Activated naive CD8-positive, alpha-beta T cell treated with anti-CD3 and anti-CD28 coated beads, Interleukin-2, amount 50 U/mL, for 24 hours (primary cell): ENCODE measurements around the gene ARHGAP6.

Experiments used
- ATAC-seq: fragments of 150-1000 bp; cut with Tn5 transposase; one replicate; pipeline ENCODE4 v1.10.0; 2021
- DNase-seq: peaks from one replicate; pipeline ENCODE4 v3.0.0; 2021
- H3K27ac Mint-ChIP-seq: one replicate; pipeline ENCODE4 v1.8.0; 2021; ENCODE audit warnings: mild to moderate bottlenecking, mixed read lengths
- H3K27me3 Mint-ChIP-seq: one replicate; pipeline ENCODE4 v1.8.0; 2021; ENCODE audit warnings: mixed read lengths
- H3K36me3 Mint-ChIP-seq: one replicate; pipeline ENCODE4 v1.8.0; 2021; ENCODE audit warnings: low read depth, mixed read lengths
- H3K4me1 Mint-ChIP-seq: one replicate; pipeline ENCODE4 v1.8.0; 2021; ENCODE audit warnings: mixed read lengths
- H3K4me3 Mint-ChIP-seq: one replicate; pipeline ENCODE4 v1.8.0; 2021; ENCODE audit warnings: mild to moderate bottlenecking, moderate library complexity, mixed read lengths
- H3K9me3 Mint-ChIP-seq: one replicate; pipeline ENCODE4 v1.8.0; 2021; ENCODE audit warnings: mixed read lengths

Gene ARHGAP6

DNA sequence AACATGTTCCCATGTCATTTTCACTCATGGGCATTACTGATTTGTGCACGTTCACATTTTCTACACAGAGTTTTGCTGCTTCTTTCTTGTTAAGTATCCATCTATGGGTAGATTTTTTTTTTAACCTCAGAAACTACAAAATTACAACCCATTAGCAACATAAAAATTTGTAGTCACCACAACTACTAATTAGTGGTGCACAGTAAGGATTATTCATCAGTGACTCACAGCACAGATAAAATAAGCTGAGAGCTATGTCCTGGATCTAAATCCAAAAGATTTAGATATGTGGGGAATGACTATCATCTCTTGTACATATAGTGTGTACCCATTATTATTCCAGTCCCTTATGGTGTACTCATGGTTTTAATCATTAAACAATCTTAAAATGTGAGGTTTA is 392.2 kb downstream of the ARHGAP6 start:
- ATAC-seq (no peak), DNase-seq (no peak)
- H3K27ac Mint-ChIP-seq: no peak overlapping the region
- no peaks in the 10 kb centered on the region for H3K9me3 Mint-ChIP-seq
- H3K4me1 Mint-ChIP-seq: no peaks in the 10 kb centered on the region
- H3K36me3 Mint-ChIP-seq: no peaks in the 10 kb centered on the region
- no peak overlapping the region for H3K4me3 Mint-ChIP-seq
- no peaks in the 10 kb centered on the region for H3K27me3 Mint-ChIP-seq

DNA sequence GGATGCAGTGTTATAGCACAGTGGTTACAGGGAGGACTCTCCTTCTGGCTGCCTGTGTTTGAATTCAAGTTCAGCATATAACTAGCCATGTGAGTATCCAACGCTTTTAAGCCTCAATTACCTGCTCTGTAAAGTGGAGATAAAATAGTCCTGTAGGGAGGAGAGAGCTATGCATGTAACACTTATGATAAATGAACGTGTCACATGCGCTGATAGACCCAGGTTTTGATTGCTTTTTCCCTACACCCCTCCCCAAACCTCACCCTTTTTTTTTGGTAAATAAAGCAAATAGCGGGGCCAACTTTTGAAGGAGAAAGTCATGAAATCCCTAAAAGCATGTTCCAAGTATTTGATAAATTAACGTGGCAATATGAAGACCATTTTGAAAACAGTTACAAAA is 392.9 kb downstream of the ARHGAP6 start:
- no peaks in the 10 kb centered on the region for H3K36me3 Mint-ChIP-seq
- H3K4me1 Mint-ChIP-seq: no peaks in the 10 kb centered on the region
- H3K9me3 Mint-ChIP-seq: no peaks in the 10 kb centered on the region
- H3K27ac Mint-ChIP-seq: no peak overlapping the region
- no peak for ATAC-seq
- no peaks in the 10 kb centered on the region for H3K27me3 Mint-ChIP-seq
- no peak overlapping the region for H3K4me3 Mint-ChIP-seq
- DNase-seq: no peak

DNA sequence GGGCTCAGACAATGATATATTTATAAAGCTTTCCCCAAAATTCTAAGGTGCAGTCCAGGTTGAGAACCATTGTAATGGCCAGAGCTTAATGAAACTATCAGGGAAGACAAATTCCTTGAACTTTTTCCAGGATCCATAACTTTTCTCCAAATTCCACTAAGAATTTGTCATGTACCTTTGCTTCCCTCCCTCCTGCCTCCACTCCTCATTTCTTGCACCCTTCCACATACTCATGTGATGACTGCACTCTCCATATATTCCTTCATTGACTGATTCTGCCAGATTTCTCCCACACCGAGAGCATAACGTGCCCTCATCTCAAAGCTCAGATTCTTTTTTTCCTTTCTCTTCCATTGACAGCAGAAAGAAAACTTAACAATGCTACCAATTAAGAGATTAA is 393.4 kb downstream of the ARHGAP6 start:
- Mint-ChIP-seq H3K27ac (no peak overlapping the region), H3K4me3 (no peak overlapping the region), H3K36me3 (no peaks in the 10 kb centered on the region), H3K9me3 (no peaks in the 10 kb centered on the region), H3K4me1 (no peaks in the 10 kb centered on the region), H3K27me3 (no peaks in the 10 kb centered on the region)
- ATAC-seq (no peak), DNase-seq (no peak)

DNA sequence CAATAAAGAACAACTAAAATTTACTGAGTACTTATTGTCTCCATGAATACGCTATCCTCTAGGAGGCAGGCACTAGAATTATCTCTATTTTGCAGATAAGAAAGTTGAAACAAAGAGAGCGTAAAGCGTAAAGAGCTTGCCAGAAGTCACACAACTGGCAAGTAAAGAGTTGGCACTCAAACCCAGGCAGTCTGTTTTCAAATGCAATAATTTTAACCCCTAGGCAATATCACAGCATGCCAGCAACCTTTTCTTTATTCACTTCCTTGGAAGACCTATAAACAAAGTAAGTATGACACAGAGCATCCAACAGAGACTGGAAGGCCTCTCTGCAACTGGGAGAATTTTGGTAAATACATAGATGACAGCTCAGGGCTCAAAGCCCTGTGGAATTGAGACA is 395.7 kb downstream of the ARHGAP6 start:
- Mint-ChIP-seq H3K9me3 (no peaks in the 10 kb centered on the region), H3K4me3 (no peak overlapping the region), H3K27ac (no peak overlapping the region), H3K4me1 (no peaks in the 10 kb centered on the region), H3K27me3 (no peaks in the 10 kb centered on the region), H3K36me3 (no peaks in the 10 kb centered on the region)
- ATAC-seq (no peak), DNase-seq (no peak)

DNA sequence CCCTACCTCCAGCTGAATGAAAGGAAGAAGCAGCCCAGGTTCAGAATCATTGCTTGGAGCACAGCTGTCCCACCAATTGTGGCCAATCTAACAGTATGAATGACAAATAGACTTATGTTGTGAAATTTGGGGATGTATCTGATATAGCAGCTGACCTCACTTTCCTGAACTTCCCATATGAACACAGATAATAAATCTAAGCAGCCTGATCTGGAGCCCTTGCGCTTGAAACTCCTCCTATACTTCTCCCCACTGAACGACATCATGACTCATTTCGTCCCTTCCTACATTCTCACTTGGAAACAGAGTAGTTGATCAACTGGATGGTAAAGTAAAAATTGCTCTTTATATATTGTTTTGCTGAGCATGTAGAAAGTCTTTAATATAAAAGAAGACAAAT is 396.7 kb downstream of the ARHGAP6 start:
- H3K36me3 Mint-ChIP-seq: no peaks in the 10 kb centered on the region
- no peak overlapping the region for H3K27ac Mint-ChIP-seq
- no peaks in the 10 kb centered on the region for H3K4me1 Mint-ChIP-seq
- DNase-seq (no peak), ATAC-seq (no peak)
- H3K4me3 Mint-ChIP-seq: no peak overlapping the region
- H3K27me3 Mint-ChIP-seq: no peaks in the 10 kb centered on the region
- no peaks in the 10 kb centered on the region for H3K9me3 Mint-ChIP-seq

DNA sequence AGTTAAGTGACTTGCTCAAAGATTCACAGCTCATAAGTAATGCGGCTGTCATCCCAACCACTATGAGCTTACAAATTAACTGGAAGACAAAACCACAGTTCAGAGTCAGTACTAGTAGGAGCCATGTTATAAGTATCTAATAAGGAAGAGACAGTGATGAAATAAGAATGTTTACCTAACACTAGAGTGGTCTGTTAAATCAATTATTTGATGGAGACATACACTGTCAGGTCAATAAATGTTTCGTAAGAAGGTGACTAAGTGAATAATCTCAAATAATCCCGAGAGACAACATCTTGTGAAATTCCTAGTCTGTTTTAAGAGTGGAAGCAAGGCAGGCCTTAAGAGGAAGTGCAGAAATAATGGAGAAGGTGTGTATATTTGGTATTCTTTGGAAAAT is 398.3 kb downstream of the ARHGAP6 start:
- H3K36me3 Mint-ChIP-seq: no peaks in the 10 kb centered on the region
- H3K9me3 Mint-ChIP-seq: no peaks in the 10 kb centered on the region
- ATAC-seq: no peak
- H3K4me1 Mint-ChIP-seq: no peaks in the 10 kb centered on the region
- H3K27me3 Mint-ChIP-seq: no peaks in the 10 kb centered on the region
- DNase-seq: no peak
- H3K4me3 Mint-ChIP-seq: no peak overlapping the region
- no peak overlapping the region for H3K27ac Mint-ChIP-seq

DNA sequence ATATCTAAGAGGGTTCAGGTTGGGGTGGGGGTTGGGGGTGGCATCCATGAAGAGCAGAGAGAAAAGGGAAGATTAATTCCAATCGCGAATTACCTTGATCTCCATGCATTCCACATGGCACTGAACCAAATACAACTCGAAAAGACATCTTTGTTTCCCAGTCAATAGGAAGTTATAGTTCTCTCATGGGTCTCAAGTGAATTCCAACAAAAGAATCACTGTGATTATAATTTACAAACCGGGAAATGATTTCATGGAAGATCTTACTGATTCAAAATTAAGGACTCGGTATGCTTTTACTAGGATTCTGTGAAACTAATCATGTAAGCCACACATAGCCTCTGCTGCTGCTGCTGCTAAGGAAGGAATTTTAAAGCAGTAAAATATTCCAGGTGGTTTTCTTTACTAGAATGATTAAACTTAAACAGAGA is 399.1 kb downstream of the ARHGAP6 start:
- Mint-ChIP-seq H3K36me3 (no peaks in the 10 kb centered on the region), H3K4me1 (no peaks in the 10 kb centered on the region), H3K27ac (no peak overlapping the region), H3K4me3 (no peak overlapping the region), H3K27me3 (no peaks in the 10 kb centered on the region), H3K9me3 (no peaks in the 10 kb centered on the region)
- ATAC-seq: no peak
- DNase-seq: no peak

DNA sequence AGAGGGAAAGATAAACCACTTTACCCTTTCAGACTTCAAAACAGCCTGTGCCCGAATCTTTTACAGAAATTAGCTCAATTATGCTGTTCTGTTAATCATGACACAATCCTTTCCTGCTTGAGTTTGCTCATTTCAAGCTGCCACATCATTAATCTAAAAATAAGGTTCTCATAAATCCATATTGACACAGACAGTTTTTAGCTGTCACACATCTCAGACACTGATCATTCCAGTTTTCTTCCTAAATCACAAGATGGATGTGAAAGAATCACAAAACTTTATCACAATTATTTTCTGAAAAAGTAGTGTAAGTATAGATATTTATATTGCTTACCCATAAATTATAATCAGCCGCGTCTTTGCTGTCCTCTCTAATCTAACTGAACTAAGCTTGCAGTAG is 400.4 kb downstream of the ARHGAP6 start:
- H3K27ac Mint-ChIP-seq: no peak overlapping the region
- no peaks in the 10 kb centered on the region for H3K27me3 Mint-ChIP-seq
- no peak overlapping the region for H3K4me3 Mint-ChIP-seq
- no peaks in the 10 kb centered on the region for H3K4me1 Mint-ChIP-seq
- DNase-seq (no peak), ATAC-seq (no peak)
- no peaks in the 10 kb centered on the region for H3K9me3 Mint-ChIP-seq
- no peaks in the 10 kb centered on the region for H3K36me3 Mint-ChIP-seq

DNA sequence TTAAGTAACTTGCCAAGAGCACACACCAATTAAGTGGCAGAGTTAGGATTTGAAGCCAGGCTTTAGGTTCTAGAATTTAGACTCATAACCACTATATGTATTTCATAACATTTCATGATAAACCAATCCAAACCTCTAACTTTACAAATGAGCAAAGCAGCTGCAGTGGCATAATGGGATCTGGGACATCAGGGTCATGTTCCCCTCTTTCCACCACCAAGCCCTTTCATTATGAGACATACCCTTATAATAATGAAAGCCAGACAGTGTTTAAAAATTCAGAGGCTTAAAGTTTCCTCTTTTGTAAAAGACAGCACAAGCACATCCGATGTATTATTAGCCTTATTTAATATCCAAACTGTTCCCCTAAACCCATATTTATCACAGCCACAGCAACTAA is 400.8 kb downstream of the ARHGAP6 start:
- Mint-ChIP-seq H3K4me3 (no peak overlapping the region), H3K9me3 (no peaks in the 10 kb centered on the region), H3K4me1 (no peaks in the 10 kb centered on the region), H3K27ac (no peak overlapping the region), H3K36me3 (no peaks in the 10 kb centered on the region), H3K27me3 (no peaks in the 10 kb centered on the region)
- DNase-seq (no peak), ATAC-seq (no peak)

DNA sequence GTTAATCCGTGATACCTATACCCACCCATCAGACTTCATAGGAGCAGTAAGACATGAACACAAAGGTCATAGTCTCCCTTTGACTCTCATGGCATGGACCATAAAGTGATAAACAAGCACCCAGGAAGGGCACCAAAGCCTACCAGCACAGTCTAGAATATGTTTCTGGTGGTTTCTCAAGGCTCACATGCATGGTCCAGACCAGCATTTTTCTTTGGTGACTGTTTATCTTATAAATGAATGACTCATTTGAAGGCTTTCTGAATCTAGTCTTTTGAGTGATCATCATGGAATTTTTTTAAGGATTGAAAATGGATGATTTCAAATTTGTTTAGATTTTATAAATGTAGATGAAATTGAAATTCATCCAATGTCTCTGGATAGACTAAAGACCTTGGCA is 404.5 kb downstream of the ARHGAP6 start:
- no peak overlapping the region for H3K4me3 Mint-ChIP-seq
- H3K36me3 Mint-ChIP-seq: no peaks in the 10 kb centered on the region
- H3K9me3 Mint-ChIP-seq: no peaks in the 10 kb centered on the region
- H3K4me1 Mint-ChIP-seq: no peaks in the 10 kb centered on the region
- ATAC-seq (no peak), DNase-seq (no peak)
- H3K27ac Mint-ChIP-seq: no peak overlapping the region
- H3K27me3 Mint-ChIP-seq: no peaks in the 10 kb centered on the region

DNA sequence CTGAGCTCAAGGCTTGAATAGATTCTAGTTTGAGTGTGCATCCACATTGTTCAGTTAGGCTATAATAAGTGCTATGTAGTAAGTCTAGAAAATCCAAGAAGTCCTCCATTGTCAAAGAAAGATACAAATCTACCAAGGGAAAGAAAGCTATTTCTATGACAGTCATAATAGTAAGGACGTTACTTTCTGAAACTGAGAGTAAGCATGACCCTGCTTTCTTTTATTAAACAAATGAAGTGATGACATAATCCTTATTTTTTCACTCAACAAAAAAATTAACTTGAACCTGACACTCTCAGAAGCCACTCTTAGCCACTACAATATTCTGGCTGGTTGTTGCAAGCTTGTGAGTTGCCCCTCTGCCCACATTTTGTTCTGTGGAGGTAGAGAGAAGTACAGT is 406.3 kb downstream of the ARHGAP6 start:
- H3K27me3 Mint-ChIP-seq: no peaks in the 10 kb centered on the region
- H3K9me3 Mint-ChIP-seq: no peaks in the 10 kb centered on the region

DNA sequence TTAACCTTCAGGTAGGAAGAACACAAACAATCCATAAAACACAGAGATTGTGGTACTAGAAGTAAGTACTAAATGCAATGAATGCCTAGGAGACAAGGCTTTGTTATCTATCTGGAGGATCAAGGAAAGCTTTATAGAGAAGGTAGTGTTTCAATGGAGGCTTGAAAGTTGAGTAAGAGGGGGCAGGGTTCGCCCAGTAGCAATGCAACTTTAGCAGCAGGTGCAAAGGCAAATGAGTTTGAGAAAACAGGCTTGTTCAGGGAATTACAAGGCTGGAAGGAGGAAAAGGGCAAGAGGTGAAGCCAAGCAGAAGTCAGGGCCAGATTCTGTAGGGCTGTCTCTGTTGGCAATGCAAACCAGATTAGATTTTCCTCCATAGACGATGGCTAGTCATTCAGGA is 408.0 kb downstream of the ARHGAP6 start:
- no peaks in the 10 kb centered on the region for H3K4me1 Mint-ChIP-seq
- H3K27me3 Mint-ChIP-seq: no peaks in the 10 kb centered on the region
- H3K9me3 Mint-ChIP-seq: no peaks in the 10 kb centered on the region
- H3K4me3 Mint-ChIP-seq: no peak overlapping the region
- H3K27ac Mint-ChIP-seq: no peak overlapping the region
- ATAC-seq (no peak), DNase-seq (no peak)
- no peaks in the 10 kb centered on the region for H3K36me3 Mint-ChIP-seq

More for the DNA sequence above, 406.3 kb downstream of the ARHGAP6 start:
- Mint-ChIP-seq H3K36me3 (no peaks in the 10 kb centered on the region), H3K27ac (no peak overlapping the region), H3K4me1 (no peaks in the 10 kb centered on the region), H3K4me3 (no peak overlapping the region)
- DNase-seq (no peak), ATAC-seq (no peak)

DNA sequence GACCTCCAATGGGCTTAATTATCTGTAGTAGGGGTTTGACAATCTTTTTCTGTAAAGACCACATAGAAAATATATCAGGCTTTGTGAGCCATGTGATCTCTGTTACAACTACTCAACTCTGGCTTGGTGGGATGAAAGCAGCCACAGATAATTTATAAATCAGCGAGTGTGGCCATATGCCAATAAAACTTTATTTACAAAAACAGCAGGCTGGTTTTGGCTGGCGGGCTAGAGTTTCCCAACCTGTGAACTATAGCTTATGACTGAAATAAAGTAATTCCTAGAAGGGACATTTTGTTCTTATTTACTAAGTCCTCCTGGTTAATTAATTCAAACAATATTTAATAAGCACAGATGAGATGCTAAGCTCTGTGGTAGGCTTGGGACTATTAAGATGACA is 408.4 kb downstream of the ARHGAP6 start:
- Mint-ChIP-seq H3K4me1 (no peaks in the 10 kb centered on the region), H3K9me3 (no peaks in the 10 kb centered on the region)
- no peak for ATAC-seq

DNA sequence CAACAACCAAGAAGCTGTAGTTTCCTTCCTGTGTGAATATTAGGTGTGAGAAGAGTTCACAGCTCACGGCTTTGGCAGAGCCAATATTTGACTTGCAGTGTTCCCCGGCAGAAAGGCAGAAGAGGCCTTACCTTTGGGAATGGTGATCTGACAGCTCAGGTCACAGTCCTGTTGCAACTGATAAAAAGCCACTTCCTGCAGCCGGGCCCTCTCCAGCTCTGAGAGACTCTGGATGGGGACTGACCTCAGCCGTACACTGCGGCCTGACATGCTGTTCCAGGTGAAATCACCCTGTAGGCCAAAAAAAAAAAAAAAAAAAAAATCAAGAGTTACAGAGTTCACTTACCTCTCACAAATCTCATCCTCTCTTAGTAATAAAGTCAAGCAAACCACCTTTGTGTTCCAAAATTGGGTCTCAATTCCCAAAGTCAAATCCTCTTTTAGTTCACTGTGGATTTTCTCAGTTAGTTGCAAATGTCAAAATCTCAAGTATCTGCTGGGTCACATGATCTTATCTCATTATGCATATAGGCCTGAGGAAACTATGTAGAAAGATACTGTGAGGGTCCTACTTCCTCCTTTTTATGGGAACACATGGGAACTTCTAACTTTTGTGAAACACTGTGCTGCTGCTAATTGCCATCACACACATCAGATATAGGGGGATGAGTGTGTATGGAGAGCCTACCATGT is 411.2 kb downstream of the ARHGAP6 start:
- ATAC-seq: no peak
- H3K27ac Mint-ChIP-seq: no peak overlapping the region
- no peaks in the 10 kb centered on the region for H3K36me3 Mint-ChIP-seq
- H3K4me3 Mint-ChIP-seq: no peak overlapping the region
- DNase-seq: no peak
- H3K4me1 Mint-ChIP-seq: no peaks in the 10 kb centered on the region
- H3K9me3 Mint-ChIP-seq: no peaks in the 10 kb centered on the region
- H3K27me3 Mint-ChIP-seq: no peaks in the 10 kb centered on the region

More for the DNA sequence above, 408.4 kb downstream of the ARHGAP6 start:
- no peak for DNase-seq
- Mint-ChIP-seq H3K27me3 (no peaks in the 10 kb centered on the region), H3K4me3 (no peak overlapping the region), H3K27ac (no peak overlapping the region), H3K36me3 (no peaks in the 10 kb centered on the region)

DNA sequence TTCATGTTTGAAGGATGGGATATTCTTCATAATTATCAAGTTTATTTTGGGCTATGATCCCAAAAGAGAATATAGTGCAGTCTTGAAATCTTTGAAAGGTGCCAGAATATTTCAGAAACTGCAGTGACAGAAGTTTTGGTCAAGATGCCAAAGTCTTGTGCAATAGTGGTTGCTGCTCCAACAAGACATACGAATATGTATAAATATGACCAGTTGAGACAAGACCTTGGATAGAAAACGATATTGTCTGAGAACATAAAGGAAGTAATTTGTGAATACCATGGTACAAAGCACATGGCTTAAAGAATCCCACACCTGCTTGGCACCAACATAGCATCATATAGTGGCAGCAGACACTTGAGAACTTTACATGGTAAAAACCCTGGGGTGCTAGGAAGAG is 421.1 kb downstream of the ARHGAP6 start:
- Mint-ChIP-seq H3K27me3 (no peaks in the 10 kb centered on the region), H3K36me3 (no peaks in the 10 kb centered on the region), H3K27ac (no peak overlapping the region), H3K9me3 (no peaks in the 10 kb centered on the region), H3K4me3 (no peak overlapping the region), H3K4me1 (no peaks in the 10 kb centered on the region)
- no peak for ATAC-seq
- DNase-seq: no peak

DNA sequence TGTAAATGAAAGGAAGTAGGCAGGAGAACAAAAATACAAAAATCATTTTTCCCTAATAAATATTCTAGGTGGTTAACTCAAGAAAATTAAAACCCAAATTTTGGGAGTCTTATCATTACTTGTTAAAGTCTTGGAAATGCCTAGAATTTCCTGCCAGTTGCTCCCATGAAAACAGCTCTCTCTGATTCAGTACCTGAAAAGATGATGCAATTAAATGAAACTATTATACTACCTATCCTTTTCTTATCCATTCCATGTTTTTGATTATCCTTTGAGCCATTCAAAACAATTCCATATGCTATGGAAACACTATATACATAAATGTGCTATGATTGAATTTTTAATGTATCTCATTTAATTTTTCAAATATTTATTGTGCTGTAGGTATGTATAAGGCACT is 423.0 kb downstream of the ARHGAP6 start:
- Mint-ChIP-seq H3K4me1 (no peaks in the 10 kb centered on the region), H3K27me3 (no peaks in the 10 kb centered on the region), H3K9me3 (no peaks in the 10 kb centered on the region), H3K4me3 (no peak overlapping the region), H3K36me3 (no peaks in the 10 kb centered on the region), H3K27ac (no peak overlapping the region)
- no peak for DNase-seq
- no peak for ATAC-seq
